Hepatocyte (in vitro differentiated cells): ENCODE measurements around the gene NTNG2.

ENCODE experiments used
- EZH2 ChIP-seq: fragments of 200-600 bp; sonication (generic); IDR thresholded peaks from 2 replicates; pipeline ENCODE4 v1.6.1; 2016; ENCODE audit warnings: antibody characterized with exemption, mild to moderate bottlenecking, borderline replicate concordance
- TF ChIP-seq, protein P1 (sequence below): fragments of 200-600 bp; sonication (generic); IDR thresholded peaks from 2 replicates; pipeline ENCODE4 v1.5.1; 2016; ENCODE audit warnings: antibody characterized with exemption, mild to moderate bottlenecking; ENCODE audit not compliant: poor library complexity

DNA sequence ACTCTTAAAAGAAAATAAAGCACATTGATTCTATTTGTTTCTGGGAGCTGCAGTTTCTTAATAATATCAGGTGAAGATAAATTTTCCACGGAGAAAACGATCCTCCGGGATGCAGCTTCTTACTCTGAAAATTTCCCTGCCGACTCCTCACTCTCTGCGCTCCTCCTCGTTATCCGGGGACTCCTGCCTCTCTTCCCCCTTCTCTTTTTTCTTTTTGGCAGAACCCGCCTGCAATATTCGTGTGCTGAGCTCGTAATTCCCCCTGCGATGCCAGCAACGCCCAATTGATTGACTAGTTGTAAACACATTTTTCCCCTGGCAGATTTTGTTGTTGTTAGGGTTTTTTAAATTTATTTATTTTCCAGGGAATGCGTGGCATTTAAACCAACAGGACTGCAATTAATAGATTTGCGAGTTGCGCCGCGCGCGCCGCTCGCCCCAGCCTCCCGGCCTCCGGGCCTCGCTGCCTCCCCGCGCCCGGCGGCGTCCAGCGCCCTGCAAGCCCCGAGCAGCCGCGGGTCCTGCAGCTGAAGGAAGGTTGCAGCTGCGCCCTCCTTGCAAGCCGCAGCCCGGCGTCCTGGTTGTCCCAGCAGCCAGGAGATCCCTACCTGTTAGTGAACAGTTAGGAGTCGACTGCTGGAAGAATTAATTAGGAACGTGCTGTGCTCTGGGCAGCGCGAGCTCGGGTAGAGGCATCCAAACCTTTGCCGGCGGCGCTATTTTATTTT, 2.2 kb downstream of the NTNG2 start:
- TF ChIP-seq, protein P1, sequence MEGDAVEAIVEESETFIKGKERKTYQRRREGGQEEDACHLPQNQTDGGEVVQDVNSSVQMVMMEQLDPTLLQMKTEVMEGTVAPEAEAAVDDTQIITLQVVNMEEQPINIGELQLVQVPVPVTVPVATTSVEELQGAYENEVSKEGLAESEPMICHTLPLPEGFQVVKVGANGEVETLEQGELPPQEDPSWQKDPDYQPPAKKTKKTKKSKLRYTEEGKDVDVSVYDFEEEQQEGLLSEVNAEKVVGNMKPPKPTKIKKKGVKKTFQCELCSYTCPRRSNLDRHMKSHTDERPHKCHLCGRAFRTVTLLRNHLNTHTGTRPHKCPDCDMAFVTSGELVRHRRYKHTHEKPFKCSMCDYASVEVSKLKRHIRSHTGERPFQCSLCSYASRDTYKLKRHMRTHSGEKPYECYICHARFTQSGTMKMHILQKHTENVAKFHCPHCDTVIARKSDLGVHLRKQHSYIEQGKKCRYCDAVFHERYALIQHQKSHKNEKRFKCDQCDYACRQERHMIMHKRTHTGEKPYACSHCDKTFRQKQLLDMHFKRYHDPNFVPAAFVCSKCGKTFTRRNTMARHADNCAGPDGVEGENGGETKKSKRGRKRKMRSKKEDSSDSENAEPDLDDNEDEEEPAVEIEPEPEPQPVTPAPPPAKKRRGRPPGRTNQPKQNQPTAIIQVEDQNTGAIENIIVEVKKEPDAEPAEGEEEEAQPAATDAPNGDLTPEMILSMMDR = no peak
- peak; percentile 91 for TF ChIP-seq EZH2
